Lower leg skin (tissue), 3 donors: ENCODE data around the gene C12orf56.

Experiments used
- POLR2A ChIP-seq, 2 donors: fragments of 450-650 bp; IDR thresholded peaks; one replicate each; pipeline ENCODE4 v1.6.1; 2016 to 2017; ENCODE audit warnings: antibody characterized with exemption in 2 of 2, mild to moderate bottlenecking in 1 of 2, moderate library complexity in 1 of 2
- TF ChIP-seq, protein P1 (sequence below), 3 donors: fragments of 450-650 bp; IDR thresholded peaks; one replicate each; pipeline ENCODE4 v1.5.1; 2016; ENCODE audit warnings: antibody characterized with exemption in 3 of 3, mild to moderate bottlenecking in 3 of 3, moderate library complexity in 2 of 3

DNA sequence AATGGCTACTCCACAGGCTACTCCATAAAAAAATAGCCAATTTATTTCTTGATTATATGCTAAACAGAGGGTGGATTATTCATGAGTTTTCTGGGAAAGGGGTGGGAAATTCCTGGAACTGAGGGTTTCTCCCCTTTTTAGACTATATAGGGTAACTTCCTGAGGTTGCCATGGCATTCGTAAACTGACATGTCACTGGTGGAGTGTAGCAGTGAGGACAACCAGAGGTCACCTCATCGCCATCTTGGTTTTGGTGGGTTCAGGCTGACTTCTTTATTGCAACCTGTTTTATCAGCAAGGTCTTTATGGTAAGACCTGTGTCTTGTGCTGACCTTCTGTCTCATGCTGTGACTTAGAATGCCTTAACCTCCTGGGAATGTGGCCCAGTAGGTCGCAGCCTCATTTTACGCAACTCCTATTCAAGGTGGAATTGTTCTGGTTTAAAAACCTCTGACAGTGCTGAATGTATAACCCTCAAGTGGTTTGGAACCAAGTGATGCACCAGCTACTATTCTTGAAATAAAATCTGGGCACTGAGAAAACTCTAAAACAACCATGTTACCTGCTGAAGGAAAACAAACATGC lies 27.7 kb downstream of the C12orf56 start:
- no peak for TF ChIP-seq POLR2A (IDR thresholded peaks at IDR 0.05)
- TF ChIP-seq, protein P1, sequence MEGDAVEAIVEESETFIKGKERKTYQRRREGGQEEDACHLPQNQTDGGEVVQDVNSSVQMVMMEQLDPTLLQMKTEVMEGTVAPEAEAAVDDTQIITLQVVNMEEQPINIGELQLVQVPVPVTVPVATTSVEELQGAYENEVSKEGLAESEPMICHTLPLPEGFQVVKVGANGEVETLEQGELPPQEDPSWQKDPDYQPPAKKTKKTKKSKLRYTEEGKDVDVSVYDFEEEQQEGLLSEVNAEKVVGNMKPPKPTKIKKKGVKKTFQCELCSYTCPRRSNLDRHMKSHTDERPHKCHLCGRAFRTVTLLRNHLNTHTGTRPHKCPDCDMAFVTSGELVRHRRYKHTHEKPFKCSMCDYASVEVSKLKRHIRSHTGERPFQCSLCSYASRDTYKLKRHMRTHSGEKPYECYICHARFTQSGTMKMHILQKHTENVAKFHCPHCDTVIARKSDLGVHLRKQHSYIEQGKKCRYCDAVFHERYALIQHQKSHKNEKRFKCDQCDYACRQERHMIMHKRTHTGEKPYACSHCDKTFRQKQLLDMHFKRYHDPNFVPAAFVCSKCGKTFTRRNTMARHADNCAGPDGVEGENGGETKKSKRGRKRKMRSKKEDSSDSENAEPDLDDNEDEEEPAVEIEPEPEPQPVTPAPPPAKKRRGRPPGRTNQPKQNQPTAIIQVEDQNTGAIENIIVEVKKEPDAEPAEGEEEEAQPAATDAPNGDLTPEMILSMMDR (IDR thresholded peaks at IDR 0.05): no peak
